Activated naive CD4-positive, alpha-beta T cell (primary cell): ENCODE results near the gene GJA8.
"Not testable (repeated sequence)": the region's sequence is repeated elsewhere in the genome, so short reads cannot be mapped to it uniquely, and the experiment has no call there.

Experiments
- DNase-seq, 4 experiments: peaks; one replicate each; lab custom pipeline; 2025; lab: John Stamatoyannopoulos, UW

Gene GJA8

GRCh38 chr1:147902253-147902845, at the start of gene GJA8:
GJA8 (plus strand) TSS chr1:147902795; CDS start chr1:147907956, 5,161 bp downstream.
- no peak for DNase-seq

GRCh38 chr1:147853391-147853790, 49.2 kb upstream of the GJA8 start:
- DNase-seq = no peak

GRCh38 chr1:147854989-147855388, 47.6 kb upstream of the GJA8 start:
- not testable (repeated sequence) for DNase-seq

- DNase-seq = not testable (repeated sequence)
Measured at GRCh38 chr1:147855996-147856395, 46.6 kb upstream of the GJA8 start.

- not testable (repeated sequence) for DNase-seq
Measured at GRCh38 chr1:147867204-147867603, 35.4 kb upstream of the GJA8 start.

GRCh38 chr1:147878022-147878421, 24.6 kb upstream of the GJA8 start:
- no peak for DNase-seq

GRCh38 chr1:147879911-147880310, 22.7 kb upstream of the GJA8 start:
- DNase-seq = no peak

GRCh38 chr1:147882535-147882934, 20.1 kb upstream of the GJA8 start:
- DNase-seq = no peak

GRCh38 chr1:147890177-147890790, 12.3 kb upstream of the GJA8 start:
- peak; percentile 13 to 54 (median 32) for DNase-seq

- no peak for DNase-seq
Measured at GRCh38 chr1:147891088-147891487, 11.5 kb upstream of the GJA8 start.

GRCh38 chr1:147892216-147892615, 10.4 kb upstream of the GJA8 start:
- no peak for DNase-seq

GRCh38 chr1:147892731-147893214, 9.8 kb upstream of the GJA8 start:
- no peak for DNase-seq

- no peak for DNase-seq
Measured at GRCh38 chr1:147895123-147895522, 7.5 kb upstream of the GJA8 start.

- DNase-seq = no peak
Measured at GRCh38 chr1:147897029-147897752, 5.4 kb upstream of the GJA8 start.

GRCh38 chr1:147897789-147898188, 4.8 kb upstream of the GJA8 start:
- no peak for DNase-seq

- no peak for DNase-seq
Measured at GRCh38 chr1:147904726-147905125, 2.1 kb downstream of the GJA8 start.

GRCh38 chr1:147907786-147908509, 5.4 kb downstream of the GJA8 start:
- DNase-seq = no peak

- DNase-seq = no peak
Measured at GRCh38 chr1:147912553-147912952, 10.0 kb downstream of the GJA8 start.

- no peak for DNase-seq
Measured at GRCh38 chr1:147913362-147913942, 10.9 kb downstream of the GJA8 start.

- no peak for DNase-seq
Measured at GRCh38 chr1:147919896-147920295, 17.3 kb downstream of the GJA8 start.

GRCh38 chr1:147924813-147925212, 22.2 kb downstream of the GJA8 start:
- DNase-seq = no peak

- DNase-seq = not testable (repeated sequence)
Measured at GRCh38 chr1:147927215-147927614, 24.6 kb downstream of the GJA8 start.
